Activated CD8-positive, alpha-beta T cell treated with anti-CD3 and anti-CD28 coated beads, Interleukin-2, amount 10 ng/mL, durations not matched to agents 7 days and 5 days (primary cell): ENCODE data around the gene LRRC3C. TPM values are rescaled to one million over a fixed set of nuclear protein-coding genes. Genes with fewer than 3 reads are reported as not detected.
"Not testable (repeated sequence)": the region's sequence is repeated elsewhere in the genome, so short reads cannot be mapped to it uniquely, and the experiment has no call there.

Experiments used
- ATAC-seq: fragments of 150-1000 bp; cut with Tn5 transposase; one replicate; pipeline ENCODE4 v1.10.0; 2021; ENCODE audit warnings: moderate library complexity
- CTCF ChIA-PET: fragments of 350-600 bp; sonication (Branson Sonifier 250); formaldehyde crosslinking; loops from one replicate; lab custom pipeline; 2021; ENCODE audit warnings: antibody characterized with exemption; lab: Charles Lee
- POLR2A ChIA-PET: fragments of 350-600 bp; sonication (Branson Sonifier 250); formaldehyde crosslinking; loops from one replicate; lab custom pipeline; 2021; ENCODE audit warnings: antibody characterized with exemption; lab: Charles Lee
- DNase-seq: peaks from one replicate; pipeline ENCODE4 v3.0.0-alpha.2; 2020
- H3K27ac Mint-ChIP-seq: one replicate; pipeline ENCODE4 v1.8.0; 2021; ENCODE audit warnings: mild to moderate bottlenecking, mixed read lengths
- H3K27me3 Mint-ChIP-seq: one replicate; pipeline ENCODE4 v1.8.0; 2021; ENCODE audit warnings: low read depth, mixed read lengths
- H3K36me3 Mint-ChIP-seq: one replicate; pipeline ENCODE4 v1.8.0; 2021; ENCODE audit warnings: low read depth, mixed read lengths
- H3K4me1 Mint-ChIP-seq: one replicate; pipeline ENCODE4 v1.8.0; 2021; ENCODE audit warnings: low read depth, mixed read lengths
- H3K4me3 Mint-ChIP-seq: one replicate; pipeline ENCODE4 v1.8.0; 2021; ENCODE audit warnings: mild to moderate bottlenecking, mixed read lengths
- H3K9me3 Mint-ChIP-seq: one replicate; pipeline ENCODE4 v1.8.0; 2022; ENCODE audit warnings: mixed read lengths; ENCODE audit not compliant: insufficient read depth
- total RNA-seq, 2 experiments: library from RNA; stranded (reverse); gene quantifications; one replicate each; pipeline ENCODE4 v1.2.3, GENCODE V29; 2021

The LRRC3C gene
- total RNA-seq, 2 experiments from 2014 or later, result not detected

- Mint-ChIP-seq H3K27me3 (peaks cover 2% of the 10 kb centered on the region), H3K9me3 (no peaks in the 10 kb centered on the region), H3K27ac (no peak overlapping the region), H3K4me1 (peaks cover 19% of the 10 kb centered on the region), H3K36me3 (no peaks in the 10 kb centered on the region), H3K4me3 (no peak overlapping the region)
- POLR2A ChIA-PET, result no interaction called here
- CTCF ChIA-PET, result no interaction called here
- DNase-seq (no peak), ATAC-seq (no peak)
Observed at GRCh38 chr17:39935909-39936308, 8.4 kb downstream of the LRRC3C start.

- H3K4me3 Mint-ChIP-seq, result no peak overlapping the region
- POLR2A ChIA-PET, result interaction anchor here (0.5 to 1.7 kb wide), 3 partner anchors 11 to 118 kb away, joined by 3 to 15 read pairs (median 8); partner anchors contain the start of genes LRRC3C and ORMDL3
- peaks cover 22% of the 10 kb centered on the region for H3K4me1 Mint-ChIP-seq
- H3K36me3 Mint-ChIP-seq, result no peaks in the 10 kb centered on the region
- H3K27ac Mint-ChIP-seq, result no peak overlapping the region
- DNase-seq (no peak), ATAC-seq (no peak)
- H3K27me3 Mint-ChIP-seq, result peaks cover 2% of the 10 kb centered on the region
- no peaks in the 10 kb centered on the region for H3K9me3 Mint-ChIP-seq
- CTCF ChIA-PET, result no interaction called here
Observed at GRCh38 chr17:39937447-39937846, 9.9 kb downstream of the LRRC3C start.

GRCh38 chr17:39938140-39938869 is 10.8 kb downstream of the LRRC3C start:
- H3K9me3 Mint-ChIP-seq, result no peaks in the 10 kb centered on the region
- no peaks in the 10 kb centered on the region for H3K27me3 Mint-ChIP-seq
- no peak overlapping the region for H3K4me3 Mint-ChIP-seq
- H3K27ac Mint-ChIP-seq, result no peak overlapping the region
- no peaks in the 10 kb centered on the region for H3K36me3 Mint-ChIP-seq
- H3K4me1 Mint-ChIP-seq, result peaks cover 22% of the 10 kb centered on the region
- ChIA-PET POLR2A (interaction anchor here (0.5 to 1.7 kb wide), 3 partner anchors 12 to 119 kb away, joined by 3 to 15 read pairs (median 8); partner anchors contain the start of genes LRRC3C and ORMDL3), CTCF (interaction anchor here (1.1 to 2.8 kb wide), 7 partner anchors 12 to 317 kb away, joined by 3 to 18 read pairs (median 7); partner anchors contain the start of gene PSMD3)
- no peak for DNase-seq
- ATAC-seq, result no peak

- Mint-ChIP-seq H3K36me3 (no peaks in the 10 kb centered on the region), H3K9me3 (no peaks in the 10 kb centered on the region), H3K4me3 (no peak overlapping the region), H3K27ac (no peak overlapping the region), H3K27me3 (no peaks in the 10 kb centered on the region), H3K4me1 (peaks cover 22% of the 10 kb centered on the region)
- DNase-seq (no peak), ATAC-seq (no peak)
- POLR2A ChIA-PET, result interaction anchor here (2.2 kb wide), 1 partner anchor 13 kb away, joined by 18 read pairs; the partner anchor contains the start of gene ORMDL3
- CTCF ChIA-PET, result interaction anchor here (1.1 to 2.8 kb wide), 11 partner anchors 11 to 318 kb away, joined by 3 to 18 read pairs (median 5); partner anchors contain the start of genes GSDMB and PSMD3
Observed at GRCh38 chr17:39939106-39939505, 11.6 kb downstream of the LRRC3C start.

GRCh38 chr17:39939588-39940419 is 12.3 kb downstream of the LRRC3C start:
- ATAC-seq, result peak; percentile 87
- Mint-ChIP-seq H3K36me3 (no peaks in the 10 kb centered on the region), H3K4me3 (no peak overlapping the region), H3K4me1 (peaks cover 22% of the 10 kb centered on the region), H3K27me3 (no peaks in the 10 kb centered on the region), H3K9me3 (no peaks in the 10 kb centered on the region), H3K27ac (peak overlapping the region; percentile 59)
- peak; percentile 67 for DNase-seq
- POLR2A ChIA-PET, result interaction anchor here (1.5 to 2.2 kb wide), 2 partner anchors 13 to 184 kb away, joined by 5 to 18 read pairs; partner anchors contain the start of gene ORMDL3
- CTCF ChIA-PET, result interaction anchor here (0.6 to 2.8 kb wide), 13 partner anchors 12 to 318 kb away, joined by 3 to 18 read pairs (median 4); partner anchors contain the start of genes GSDMB and PSMD3

GRCh38 chr17:39943702-39944392 is 16.3 kb downstream of the LRRC3C start:
- no peak for ATAC-seq
- Mint-ChIP-seq H3K4me3 (no peak overlapping the region), H3K27me3 (no peaks in the 10 kb centered on the region), H3K4me1 (peaks cover 37% of the 10 kb centered on the region), H3K36me3 (no peaks in the 10 kb centered on the region), H3K9me3 (no peaks in the 10 kb centered on the region), H3K27ac (no peak overlapping the region)
- ChIA-PET CTCF (no interaction called here), POLR2A (interaction anchor here (1.0 kb wide), 1 partner anchor 17 kb away, joined by 3 read pairs; no protein-coding TSS in a partner anchor)
- no peak for DNase-seq

GRCh38 chr17:39944393-39944711 is 16.8 kb downstream of the LRRC3C start:
- no peaks in the 10 kb centered on the region for H3K27me3 Mint-ChIP-seq
- DNase-seq, result no peak
- POLR2A ChIA-PET, result no interaction called here
- H3K9me3 Mint-ChIP-seq, result no peaks in the 10 kb centered on the region
- no peak for ATAC-seq
- CTCF ChIA-PET, result no interaction called here
- H3K4me1 Mint-ChIP-seq, result peaks cover 34% of the 10 kb centered on the region
- no peak overlapping the region for H3K27ac Mint-ChIP-seq
- no peaks in the 10 kb centered on the region for H3K36me3 Mint-ChIP-seq
- H3K4me3 Mint-ChIP-seq, result no peak overlapping the region

GRCh38 chr17:39946551-39947330 is 19.2 kb downstream of the LRRC3C start:
- DNase-seq (no peak), ATAC-seq (no peak)
- Mint-ChIP-seq H3K27me3 (no peaks in the 10 kb centered on the region), H3K27ac (no peak overlapping the region), H3K4me1 (peaks cover 20% of the 10 kb centered on the region), H3K9me3 (no peaks in the 10 kb centered on the region), H3K36me3 (no peaks in the 10 kb centered on the region), H3K4me3 (no peak overlapping the region)
- ChIA-PET CTCF (interaction anchor here (1.0 to 1.2 kb wide), 2 partner anchors 16 to 33 kb away, joined by 3 to 5 read pairs; partner anchors contain the start of gene PSMD3), POLR2A (interaction anchor here (1.5 kb wide), 1 partner anchor 33 kb away, joined by 4 read pairs; the partner anchor contains the start of gene PSMD3)

GRCh38 chr17:39948489-39948828 is 20.9 kb downstream of the LRRC3C start:
- ATAC-seq, H3K36me3 Mint-ChIP-seq, H3K4me3 Mint-ChIP-seq, DNase-seq, CTCF ChIA-PET, POLR2A ChIA-PET, H3K9me3 Mint-ChIP-seq, H3K27me3 Mint-ChIP-seq: not testable (repeated sequence)
- Mint-ChIP-seq H3K4me1 (peaks cover 32% of the 10 kb centered on the region), H3K27ac (peak overlapping the region; percentile 52)

- DNase-seq (no peak), ATAC-seq (no peak)
- Mint-ChIP-seq H3K9me3 (no peaks in the 10 kb centered on the region), H3K4me1 (peaks cover 36% of the 10 kb centered on the region), H3K36me3 (no peaks in the 10 kb centered on the region), H3K4me3 (no peak overlapping the region), H3K27ac (no peak overlapping the region), H3K27me3 (peaks cover 2% of the 10 kb centered on the region)
- ChIA-PET POLR2A (no interaction called here), CTCF (interaction anchor here (1.0 kb wide), 1 partner anchor 31 kb away, joined by 3 read pairs; no protein-coding TSS in a partner anchor)
Observed at GRCh38 chr17:39949028-39949427, 21.5 kb downstream of the LRRC3C start.
